ENCODE results near the gene HTD2.

Gene HTD2

GRCh38 chr3:58352626-58353025 lies 46.3 kb downstream of the HTD2 start:
- H3K27ac ChIP-seq: no peak overlapping the region
- TF ChIP-seq CTCF (IDR thresholded peaks at IDR 0.05): no peak
- TF ChIP-seq ZFX (IDR thresholded peaks at IDR 0.05; ENCODE audit: borderline replicate concordance): no peak

GRCh38 chr3:58353722-58354553 lies 47.6 kb downstream of the HTD2 start:
- H3K27ac ChIP-seq: no peak overlapping the region

GRCh38 chr3:58355179-58355578 lies 48.9 kb downstream of the HTD2 start:
- no peak overlapping the region for H3K27ac ChIP-seq
- TF ChIP-seq CTCF (IDR thresholded peaks at IDR 0.05): no peak

More at GRCh38 chr3:58353722-58354553, 47.6 kb downstream of the HTD2 start:
- no peak for TF ChIP-seq CTCF (IDR thresholded peaks at IDR 0.05)
- TF ChIP-seq ZFX (IDR thresholded peaks at IDR 0.05; ENCODE audit: borderline replicate concordance): no peak

GRCh38 chr3:58356054-58356453 lies 49.7 kb downstream of the HTD2 start:
- TF ChIP-seq ZFX (IDR thresholded peaks at IDR 0.05; ENCODE audit: borderline replicate concordance): no peak
- TF ChIP-seq CTCF (IDR thresholded peaks at IDR 0.05): no peak
- no peak overlapping the region for H3K27ac ChIP-seq

- H3K27ac ChIP-seq: no peak overlapping the region
Observed at GRCh38 chr3:58357402-58357801, 51.1 kb downstream of the HTD2 start.

GRCh38 chr3:58358092-58358491 lies 51.8 kb downstream of the HTD2 start:
- TF ChIP-seq ZFX (IDR thresholded peaks at IDR 0.05; ENCODE audit: borderline replicate concordance): no peak
- no peak for TF ChIP-seq CTCF (IDR thresholded peaks at IDR 0.05)
- no peak overlapping the region for H3K27ac ChIP-seq

More at GRCh38 chr3:58357402-58357801, 51.1 kb downstream of the HTD2 start:
- TF ChIP-seq CTCF (IDR thresholded peaks at IDR 0.05) (no peak), ZFX (IDR thresholded peaks at IDR 0.05; ENCODE audit: borderline replicate concordance) (no peak)

GRCh38 chr3:58358808-58359207 lies 52.5 kb downstream of the HTD2 start:
- no peak overlapping the region for H3K27ac ChIP-seq
- TF ChIP-seq CTCF (IDR thresholded peaks at IDR 0.05) (no peak), ZFX (IDR thresholded peaks at IDR 0.05; ENCODE audit: borderline replicate concordance) (no peak)

Measured in 22Rv1 (cell line).